ENCODE measurements around the gene MOB2. TPM values are rescaled to one million over a fixed set of nuclear protein-coding genes. Genes with fewer than 3 reads are reported as not detected.

MOB2 gene
- polyA plus RNA-seq, 1 experiment, result 61.3 TPM

GRCh38 chr11:1451781-1452470 lies 34.7 kb downstream of the MOB2 start:
- Histone ChIP-seq H3K4me3 (ENCODE audit: low read depth, low read length) (no peak overlapping the region), H3K36me3 (ENCODE audit: control insufficient read depth, insufficient read depth, low read length) (no peaks in the 10 kb centered on the region), H3K27me3 (ENCODE audit: control insufficient read depth, insufficient read depth, low read length) (no peaks in the 10 kb centered on the region)
- ChIA-PET CTCF (no interaction called here), POLR2A (no interaction called here)
- no peak for TF ChIP-seq CTCF (IDR thresholded peaks at IDR 0.05; ENCODE audit: insufficient read depth, low read depth, low read length)
- DNase-seq (ENCODE audit: low read depth), result no peak

GRCh38 chr11:1450949-1451710 lies 35.4 kb downstream of the MOB2 start:
- no peaks in the 10 kb centered on the region for H3K36me3 ChIP-seq (ENCODE audit: control insufficient read depth, insufficient read depth, low read length)
- H3K4me3 ChIP-seq (ENCODE audit: low read depth, low read length), result no peak overlapping the region
- ChIA-PET POLR2A (no interaction called here), CTCF (no interaction called here)
- H3K27me3 ChIP-seq (ENCODE audit: control insufficient read depth, insufficient read depth, low read length), result no peaks in the 10 kb centered on the region
- DNase-seq (ENCODE audit: low read depth), result no peak
- no peak for TF ChIP-seq CTCF (IDR thresholded peaks at IDR 0.05; ENCODE audit: insufficient read depth, low read depth, low read length)

GRCh38 chr11:1450344-1450875 lies 36.2 kb downstream of the MOB2 start:
- no peak for DNase-seq (ENCODE audit: low read depth)
- H3K27me3 ChIP-seq (ENCODE audit: control insufficient read depth, insufficient read depth, low read length), result no peaks in the 10 kb centered on the region
- no peaks in the 10 kb centered on the region for H3K36me3 ChIP-seq (ENCODE audit: control insufficient read depth, insufficient read depth, low read length)
- no peak for TF ChIP-seq CTCF (IDR thresholded peaks at IDR 0.05; ENCODE audit: insufficient read depth, low read depth, low read length)
- ChIA-PET CTCF (no interaction called here), POLR2A (no interaction called here)
- H3K4me3 ChIP-seq (ENCODE audit: low read depth, low read length), result no peak overlapping the region

GRCh38 chr11:1449490-1450243 lies 36.9 kb downstream of the MOB2 start:
- Histone ChIP-seq H3K4me3 (ENCODE audit: low read depth, low read length) (no peak overlapping the region), H3K36me3 (ENCODE audit: control insufficient read depth, insufficient read depth, low read length) (no peaks in the 10 kb centered on the region), H3K27me3 (ENCODE audit: control insufficient read depth, insufficient read depth, low read length) (no peaks in the 10 kb centered on the region)
- ChIA-PET CTCF (no interaction called here), POLR2A (no interaction called here)
- no peak for TF ChIP-seq CTCF (IDR thresholded peaks at IDR 0.05; ENCODE audit: insufficient read depth, low read depth, low read length)
- DNase-seq (ENCODE audit: low read depth), result no peak

- TF ChIP-seq CTCF (IDR thresholded peaks at IDR 0.05; ENCODE audit: insufficient read depth, low read depth, low read length), result no peak
- ChIA-PET POLR2A (no interaction called here), CTCF (no interaction called here)
- no peaks in the 10 kb centered on the region for H3K27me3 ChIP-seq (ENCODE audit: control insufficient read depth, insufficient read depth, low read length)
- no peak for DNase-seq (ENCODE audit: low read depth)
- H3K36me3 ChIP-seq (ENCODE audit: control insufficient read depth, insufficient read depth, low read length), result no peaks in the 10 kb centered on the region
- no peak overlapping the region for H3K4me3 ChIP-seq (ENCODE audit: low read depth, low read length)
These were observed 37.7 kb downstream of the MOB2 start for GRCh38 chr11:1448882-1449281.

Measured in BJ (cell line).